Measurements from ENCODE around the gene LY86. TPM values are rescaled to one million over a fixed set of nuclear protein-coding genes. Genes with fewer than 3 reads are reported as not detected.

LY86 gene
- total RNA-seq, 6 donors from 2014 or later: 2.1 to 21.9 (median 9.5) TPM

DNA sequence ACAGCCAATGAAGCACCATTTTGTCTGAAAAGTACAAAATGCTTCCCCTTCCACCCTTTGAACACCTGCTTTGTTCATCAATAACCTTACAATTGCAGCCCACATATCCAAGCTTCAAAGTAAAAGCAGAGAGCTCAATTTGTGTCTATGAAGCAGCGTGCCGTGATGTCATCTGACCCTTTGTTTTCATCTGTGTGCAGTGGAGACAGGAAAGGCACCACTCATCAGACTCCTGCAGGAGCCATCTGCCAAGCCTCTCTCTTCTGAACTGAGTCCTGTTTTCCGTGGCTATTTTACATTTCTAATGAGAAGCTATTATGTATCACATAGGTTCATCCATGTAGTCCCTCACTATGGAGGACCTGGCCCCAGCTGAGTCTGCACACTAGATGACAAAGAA, 7.5 kb upstream of the LY86 start:
- H3K9me3 ChIP-seq: no peaks in the 10 kb centered on the region
- DNase-seq: no peak
- no peak overlapping the region for H3K27ac ChIP-seq
- no peak for TF ChIP-seq CTCF (IDR thresholded peaks at IDR 0.05)
- TF ChIP-seq POLR2AphosphoS5 (IDR thresholded peaks at IDR 0.05): no peak
- TF ChIP-seq POLR2A (IDR thresholded peaks at IDR 0.05): no peak
- TF ChIP-seq EP300 (IDR thresholded peaks at IDR 0.05): no peak
- H3K27me3 ChIP-seq: no peaks in the 10 kb centered on the region
- ATAC-seq (ENCODE audit: low FRiP score in 2 of 2): no peak
- no peak overlapping the region for H3K4me3 ChIP-seq
- no peaks in the 10 kb centered on the region for H3K36me3 ChIP-seq
- WGBS, 2 donors: 65 to 73% methylated on average over 3 of the region's 3 CpGs
- no peaks in the 10 kb centered on the region for H3K4me1 ChIP-seq

DNA sequence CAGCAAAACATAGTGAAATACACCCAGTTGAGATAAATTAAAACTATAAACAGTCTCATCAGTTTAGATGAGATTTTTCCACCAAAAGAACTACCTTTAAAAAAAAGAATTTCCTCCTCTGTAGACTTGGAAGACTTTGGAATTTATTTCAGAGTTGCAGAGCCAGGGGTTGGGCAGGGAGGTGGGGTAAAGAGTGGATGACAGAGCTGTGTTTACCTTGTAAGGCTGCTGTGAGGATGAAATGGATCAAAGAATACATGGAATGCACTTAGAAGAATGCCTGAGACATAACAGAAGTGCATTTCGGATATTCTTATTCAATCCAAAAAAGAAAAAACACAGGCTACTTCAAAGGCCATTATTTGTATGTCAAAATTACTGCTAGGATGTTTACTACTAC, 6.4 kb upstream of the LY86 start:
- no peaks in the 10 kb centered on the region for H3K9me3 ChIP-seq
- H3K4me1 ChIP-seq: no peaks in the 10 kb centered on the region
- no peak for TF ChIP-seq POLR2AphosphoS5 (IDR thresholded peaks at IDR 0.05)
- TF ChIP-seq POLR2A (IDR thresholded peaks at IDR 0.05): no peak
- no peak for TF ChIP-seq EP300 (IDR thresholded peaks at IDR 0.05)
- TF ChIP-seq CTCF (IDR thresholded peaks at IDR 0.05): no peak
- no peaks in the 10 kb centered on the region for H3K27me3 ChIP-seq
- WGBS, 2 donors: 59 to 65% methylated on average over 1 of the region's 1 CpG
- no peak overlapping the region for H3K27ac ChIP-seq
- ATAC-seq (ENCODE audit: low FRiP score in 2 of 2) (no peak), DNase-seq (no peak)
- no peak overlapping the region for H3K4me3 ChIP-seq
- no peaks in the 10 kb centered on the region for H3K36me3 ChIP-seq

- no peaks in the 10 kb centered on the region for H3K36me3 ChIP-seq
- no peak for TF ChIP-seq POLR2A (IDR thresholded peaks at IDR 0.05)
- TF ChIP-seq EP300 (IDR thresholded peaks at IDR 0.05): no peak
- TF ChIP-seq CTCF (IDR thresholded peaks at IDR 0.05): no peak
- TF ChIP-seq POLR2AphosphoS5 (IDR thresholded peaks at IDR 0.05): no peak
Measured at GRCh38 chr6:6583836-6584235, 4.7 kb upstream of the LY86 start.

DNA sequence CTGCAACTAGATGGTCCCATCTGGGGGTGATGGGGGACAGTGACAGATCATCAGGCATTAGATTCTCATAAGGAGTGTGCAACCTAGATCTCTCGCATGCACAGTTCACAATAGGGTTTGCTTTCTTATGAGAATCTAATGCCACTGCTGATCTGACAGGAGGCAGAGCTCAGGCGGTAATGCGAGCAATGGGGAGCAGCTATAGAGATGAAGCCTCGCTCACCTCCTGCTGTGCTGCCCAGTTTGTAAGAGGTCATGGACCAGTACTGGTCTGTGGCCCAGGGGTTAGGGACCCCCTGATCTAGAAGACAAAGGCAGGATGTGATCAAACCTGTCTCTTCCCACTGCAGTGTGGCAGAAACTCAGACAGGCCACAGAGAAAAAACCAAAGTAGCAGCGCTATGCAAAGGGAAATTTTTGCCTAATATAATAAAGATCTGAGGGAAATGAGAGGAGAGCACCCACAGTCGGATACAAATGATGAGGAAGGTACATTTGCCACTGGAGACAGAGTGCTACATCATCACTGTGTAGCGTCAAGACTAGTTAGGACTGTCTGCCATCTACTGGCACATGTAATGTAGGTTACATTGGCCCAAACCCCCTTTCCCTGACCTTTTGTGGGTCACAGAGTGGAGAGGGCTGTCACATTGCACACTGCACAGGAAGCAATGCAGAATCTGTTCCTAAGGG, 4.1 kb upstream of the LY86 start:
- ATAC-seq (ENCODE audit: low FRiP score in 2 of 2): no peak
- no peaks in the 10 kb centered on the region for H3K9me3 ChIP-seq

More at GRCh38 chr6:6583836-6584235, 4.7 kb upstream of the LY86 start:
- no peak overlapping the region for H3K4me3 ChIP-seq
- WGBS, 2 donors: 89 to 94% methylated on average over 2 of the region's 2 CpGs
- no peaks in the 10 kb centered on the region for H3K9me3 ChIP-seq
- peaks cover 0 to 10% (median 2%) of the 10 kb centered on the region in 4 donors for H3K4me1 ChIP-seq
- H3K27ac ChIP-seq: no peak overlapping the region
- no peaks in the 10 kb centered on the region for H3K27me3 ChIP-seq
- ATAC-seq (ENCODE audit: low FRiP score in 2 of 2): no peak
- no peak for DNase-seq

More for the DNA sequence above, 4.1 kb upstream of the LY86 start:
- DNase-seq: no peak
- no peak overlapping the region for H3K4me3 ChIP-seq
- TF ChIP-seq EP300 (IDR thresholded peaks at IDR 0.05) (no peak), POLR2A (IDR thresholded peaks at IDR 0.05) (no peak), CTCF (IDR thresholded peaks at IDR 0.05) (no peak), POLR2AphosphoS5 (IDR thresholded peaks at IDR 0.05) (no peak)
- H3K4me1 ChIP-seq: peaks cover 0 to 14% (median 4%) of the 10 kb centered on the region in 4 donors
- H3K36me3 ChIP-seq: no peaks in the 10 kb centered on the region
- H3K27me3 ChIP-seq: no peaks in the 10 kb centered on the region
- WGBS, 2 donors: 77 to 93% methylated on average over 7 of the region's 7 CpGs
- H3K27ac ChIP-seq: no peak overlapping the region

Data from upper lobe of left lung (tissue), 6 donors.